NCI-H2196 (cell line): ENCODE data around the gene NFAM1.

ENCODE experiments used
- DNase-seq: peaks from one replicate; lab custom pipeline; 2025; ENCODE audit not compliant: unreplicated experiment; lab: John Stamatoyannopoulos, UW

Gene NFAM1

DNA sequence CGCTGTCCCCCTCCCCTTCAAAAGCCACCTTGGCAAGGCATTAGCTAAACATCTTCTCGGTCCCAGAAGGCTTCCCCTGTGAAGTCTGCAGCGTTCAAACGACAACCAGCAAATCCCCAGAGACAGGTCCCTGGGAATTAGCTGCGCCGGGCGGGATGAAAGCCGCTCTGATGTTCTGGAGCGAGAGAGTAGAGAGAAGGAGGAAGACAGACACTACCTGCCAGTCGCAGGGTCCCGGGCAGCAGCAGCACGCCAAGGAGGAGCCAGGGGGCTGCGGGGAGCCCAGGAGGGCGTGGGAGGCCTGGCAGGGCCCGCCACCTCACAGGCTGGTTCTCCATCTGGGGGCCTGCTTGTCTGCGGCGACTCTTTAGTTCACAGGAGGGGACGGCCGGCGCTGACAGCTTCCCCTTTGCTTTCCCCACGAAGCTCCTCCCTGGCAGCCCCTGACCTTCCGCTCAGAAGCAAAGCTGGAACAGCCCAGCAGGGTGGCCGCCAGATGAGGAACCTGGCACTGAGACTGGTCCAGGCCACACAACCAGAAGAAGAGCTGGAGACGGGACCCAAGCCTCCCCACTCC lies at the start of gene NFAM1:
NFAM1 (minus strand) TSS at position 384 of the 577 bp plus-strand sequence; CDS start at position 338, 46 bp downstream.
- DNase-seq = no peak

DNA sequence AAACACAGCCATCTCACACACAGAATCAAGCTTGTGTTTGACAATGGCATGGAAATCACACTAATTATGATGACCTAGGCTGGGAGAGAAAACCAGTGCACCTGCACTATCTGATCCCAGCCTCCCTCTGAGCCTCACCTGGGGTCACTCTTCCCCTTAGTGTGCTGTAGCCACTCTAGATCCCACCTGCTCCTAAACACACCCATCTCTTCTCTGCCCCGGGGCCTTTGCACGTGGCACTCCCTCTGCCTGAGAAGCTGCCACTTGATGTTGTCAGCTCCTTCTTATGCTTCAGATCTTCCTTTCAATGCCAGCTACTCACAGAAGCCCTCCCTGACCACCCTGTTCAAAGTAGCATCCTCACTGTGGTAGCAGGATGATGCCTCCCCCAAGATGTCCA lies 42.9 kb upstream of the NFAM1 start:
- no peak for DNase-seq

- DNase-seq = peak; percentile 71
Measured at GRCh38 chr22:42473484-42474193, 41.4 kb upstream of the NFAM1 start.

GRCh38 chr22:42472671-42473070 lies 40.5 kb upstream of the NFAM1 start:
- DNase-seq = no peak

- DNase-seq = no peak
Measured at GRCh38 chr22:42471441-42471840, 39.2 kb upstream of the NFAM1 start.

DNA sequence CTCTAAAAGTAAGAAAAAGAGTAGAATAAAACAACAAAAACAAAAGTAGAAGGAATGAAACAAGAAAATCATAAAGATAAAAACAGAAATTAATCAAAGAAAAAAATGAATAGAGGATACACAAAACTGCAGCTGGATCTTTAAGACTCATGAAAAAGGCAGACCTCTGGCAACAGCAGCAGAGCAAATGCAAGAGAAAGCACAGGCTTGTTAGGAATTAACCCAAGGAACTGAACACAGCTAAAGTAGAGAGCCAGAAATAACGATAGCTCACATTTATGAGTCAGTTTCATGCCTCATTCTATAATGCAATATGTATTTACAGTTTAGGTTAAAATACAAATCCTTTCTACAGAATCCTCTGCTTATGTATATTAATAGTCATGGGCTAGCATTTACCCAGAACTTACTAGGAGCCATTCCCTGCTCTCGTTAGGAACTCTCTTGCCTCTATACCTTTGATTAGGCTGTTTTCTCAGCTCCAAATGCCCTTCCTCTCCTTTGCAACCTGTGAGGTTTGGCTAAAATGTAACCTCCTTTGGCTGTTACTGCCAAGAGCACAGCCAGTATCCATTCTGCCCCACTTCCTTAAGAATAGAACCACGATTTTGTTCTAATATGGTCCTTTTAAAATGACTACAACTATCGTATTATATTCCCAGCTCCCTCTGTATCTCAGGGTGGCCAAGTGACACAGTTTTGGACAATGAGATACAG lies 38.3 kb upstream of the NFAM1 start:
- DNase-seq = no peak

- DNase-seq = no peak
Measured at GRCh38 chr22:42468841-42469240, 36.6 kb upstream of the NFAM1 start.

DNA sequence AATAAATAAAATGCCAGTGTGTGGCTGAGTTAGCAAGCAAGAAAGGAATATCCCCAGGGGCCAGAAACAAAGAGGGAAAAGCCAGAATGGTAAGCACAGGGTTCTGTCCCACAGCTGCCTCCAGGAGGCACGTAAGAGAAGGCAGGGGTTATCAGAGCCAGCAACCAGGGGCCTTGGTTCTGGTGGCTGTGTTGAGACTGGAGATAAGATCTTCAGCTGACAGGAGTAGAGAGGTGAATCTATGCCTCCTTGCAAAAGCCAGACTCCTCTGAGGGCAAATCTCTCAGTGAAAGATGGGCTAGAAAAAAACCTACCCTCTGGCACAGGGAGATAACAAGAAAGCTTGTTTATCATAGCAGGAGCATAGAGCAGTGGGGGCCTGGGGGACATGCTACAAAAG lies 29.8 kb upstream of the NFAM1 start:
- no peak for DNase-seq

GRCh38 chr22:42461511-42461910 lies 29.3 kb upstream of the NFAM1 start:
- peak; percentile 86 for DNase-seq

DNA sequence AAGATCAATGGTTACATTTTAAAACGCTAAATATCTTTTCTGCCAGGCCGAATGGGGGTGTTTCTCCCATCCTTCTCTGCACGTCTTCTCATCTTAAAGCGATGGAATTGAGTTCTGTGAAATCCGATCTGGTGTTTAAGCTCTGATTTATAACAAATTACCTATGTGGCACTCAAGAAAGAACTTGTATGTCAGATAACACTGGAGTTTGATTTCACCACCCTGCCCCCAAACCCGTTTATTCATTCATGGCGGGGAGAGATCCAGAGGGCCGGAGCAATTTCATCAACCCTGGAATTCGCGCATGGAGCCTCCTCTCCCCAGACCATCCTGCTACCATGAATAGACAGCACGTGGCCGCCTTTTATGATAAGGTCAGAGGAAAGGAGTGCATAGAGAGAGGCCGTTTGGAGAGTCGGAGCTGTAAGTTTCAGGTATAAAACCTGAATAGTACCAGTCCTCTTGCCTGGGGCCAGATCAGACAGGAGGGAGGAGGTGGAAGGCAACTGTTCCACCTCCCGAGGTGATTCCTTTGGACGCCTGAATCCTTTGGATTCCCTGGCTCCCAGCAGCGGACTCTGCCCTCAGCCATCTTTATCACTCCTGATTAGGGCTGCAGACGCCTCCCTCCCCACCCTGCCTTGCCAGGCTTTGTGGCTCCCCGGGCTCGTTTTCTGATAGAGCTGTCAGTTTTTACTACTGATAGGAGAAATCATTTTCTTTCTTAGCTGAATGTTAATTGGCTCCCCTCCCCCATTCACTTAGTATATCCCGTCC lies 27.3 kb upstream of the NFAM1 start:
- DNase-seq = no peak

DNA sequence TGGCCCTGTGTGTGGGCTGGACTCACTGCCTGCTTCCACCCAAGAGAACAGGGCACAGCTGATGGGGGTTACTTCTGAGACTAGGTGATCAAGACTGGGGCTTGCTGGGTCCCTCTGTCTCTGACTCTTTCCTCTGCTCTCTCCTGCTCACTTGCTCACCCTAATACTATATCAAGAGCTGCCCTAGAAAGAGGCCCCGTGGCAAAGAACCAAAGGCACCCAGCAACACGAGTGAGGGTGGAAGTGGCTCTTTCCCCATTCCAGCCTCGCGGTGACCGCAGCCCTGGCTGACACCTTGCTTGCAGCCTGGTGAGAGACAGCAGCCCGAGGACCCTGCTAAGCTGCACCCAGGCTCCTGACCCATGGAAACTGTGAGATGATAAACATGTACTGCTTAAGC lies 20.7 kb upstream of the NFAM1 start:
- DNase-seq = no peak

DNA sequence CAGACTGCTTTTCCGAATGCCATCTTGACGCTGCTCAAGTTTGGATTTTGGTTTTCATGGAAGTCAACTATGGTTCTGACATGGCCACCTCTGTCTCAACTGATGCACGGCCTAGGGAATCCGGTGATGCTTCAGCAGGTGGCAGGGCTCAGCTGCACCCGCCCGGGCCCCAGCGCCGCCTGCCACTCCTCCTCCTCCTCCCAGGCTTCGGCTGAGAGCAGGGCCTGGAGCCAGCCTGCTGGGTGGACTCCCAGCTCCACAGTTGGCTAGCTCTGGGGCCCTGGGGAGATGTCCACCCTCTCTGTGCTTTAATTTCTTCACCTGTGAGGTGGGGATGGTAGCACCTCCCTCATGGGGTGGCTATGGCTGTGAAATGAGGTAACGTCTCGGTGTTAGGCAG lies 20.3 kb upstream of the NFAM1 start:
- no peak for DNase-seq

- DNase-seq = no peak
Measured at GRCh38 chr22:42451499-42452145, 19.4 kb upstream of the NFAM1 start.

DNA sequence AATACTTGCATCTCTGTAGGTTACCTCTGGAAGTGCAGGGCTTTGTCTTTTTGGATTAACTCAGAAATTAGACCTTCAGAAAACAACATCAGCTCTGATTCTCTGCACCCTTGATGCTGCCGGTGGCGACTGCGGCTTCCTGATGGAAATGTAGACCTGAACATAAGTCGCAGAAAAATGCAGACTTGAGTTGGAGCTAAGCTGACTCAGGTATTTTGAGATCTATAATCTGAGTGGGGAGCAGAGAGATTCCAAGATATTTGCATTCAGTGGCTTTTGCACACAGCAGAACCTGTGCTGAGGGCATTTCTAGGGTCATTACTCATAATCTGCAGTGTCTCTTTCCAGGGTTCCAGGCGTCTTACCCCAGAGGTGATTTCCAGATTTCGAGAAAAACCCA lies 18.7 kb upstream of the NFAM1 start:
- no peak for DNase-seq

- no peak for DNase-seq
Measured at GRCh38 chr22:42446151-42446550, 13.9 kb upstream of the NFAM1 start.

DNA sequence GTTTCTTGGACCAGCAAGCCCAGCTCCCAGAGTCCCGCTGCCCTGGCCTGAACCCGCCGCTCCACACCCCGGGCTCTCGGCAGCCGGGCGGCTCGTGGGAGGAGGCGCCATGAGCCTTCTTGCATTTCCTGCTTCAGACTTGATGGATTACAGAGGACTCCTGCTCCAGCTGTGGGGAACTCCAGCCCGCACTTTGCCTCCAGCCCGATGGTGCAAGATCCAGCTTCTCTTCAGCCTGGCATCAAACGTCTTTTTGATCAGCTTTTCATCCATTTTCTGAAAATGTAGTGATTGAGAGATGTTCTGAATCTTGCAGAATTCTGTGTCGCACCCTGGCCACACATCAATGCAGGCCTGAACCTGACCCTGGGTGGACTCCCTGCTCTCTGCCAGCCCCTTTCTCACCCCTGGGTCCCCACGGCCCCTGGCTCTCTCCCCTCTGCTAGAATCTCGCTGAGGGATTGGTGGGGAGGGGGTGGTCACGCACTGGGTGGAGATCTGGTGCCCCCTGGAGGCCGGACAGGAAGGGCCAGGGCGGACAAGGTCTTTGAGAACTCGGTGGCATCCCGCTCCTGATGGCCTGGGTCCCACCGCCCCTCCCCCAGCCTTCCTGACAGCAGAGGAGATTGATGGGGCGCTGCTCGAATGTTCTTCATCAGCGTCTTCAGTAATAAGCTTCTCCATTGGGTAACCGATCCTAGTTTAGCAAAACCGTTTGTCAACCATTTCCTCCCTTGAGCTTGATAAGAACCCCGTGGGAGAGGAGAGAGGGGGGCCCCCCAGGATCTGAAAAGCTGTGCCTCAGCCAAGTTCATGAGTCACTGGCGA lies 12.1 kb upstream of the NFAM1 start:
- peak; percentile 81 for DNase-seq

DNA sequence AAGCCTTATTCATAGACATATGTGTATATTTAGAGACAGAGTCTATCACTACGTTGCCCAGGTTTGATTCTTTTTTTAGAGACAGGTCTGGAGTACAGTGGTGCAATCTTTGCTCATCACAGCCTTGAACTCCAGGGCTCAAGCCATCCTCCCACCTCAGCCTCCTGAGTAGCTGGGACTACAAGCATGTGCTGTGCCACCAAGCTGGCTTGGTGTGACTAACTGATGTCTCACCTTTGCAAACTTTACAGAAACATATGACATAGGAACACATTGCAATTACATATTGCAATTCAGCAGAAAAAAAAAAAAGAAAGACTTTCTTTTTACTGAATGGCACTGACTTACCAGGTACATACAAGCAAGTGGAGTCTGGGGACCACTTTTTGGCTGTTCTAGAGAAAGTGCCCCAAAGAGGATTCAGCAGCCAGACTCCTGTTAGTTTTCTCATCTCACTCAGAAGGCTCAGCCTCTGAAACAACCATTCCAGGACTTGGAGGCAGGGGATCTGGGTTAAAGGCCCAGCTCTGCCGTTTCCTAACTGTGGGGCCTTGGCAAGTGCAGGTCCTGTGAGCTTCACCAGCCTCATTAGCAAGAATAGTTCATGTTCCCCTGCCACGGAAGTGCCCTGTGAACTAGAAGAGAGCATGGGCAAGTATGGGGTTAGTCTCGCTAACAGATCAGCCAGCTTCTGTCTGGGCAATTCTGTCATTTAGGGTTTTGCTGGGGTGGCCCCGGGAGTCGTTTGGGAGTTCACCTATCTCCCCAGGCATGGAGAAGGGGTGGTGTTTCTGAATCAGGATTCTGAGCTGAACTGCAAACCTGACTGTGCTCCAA lies 11.3 kb upstream of the NFAM1 start:
- peak; percentile 39 for DNase-seq

DNA sequence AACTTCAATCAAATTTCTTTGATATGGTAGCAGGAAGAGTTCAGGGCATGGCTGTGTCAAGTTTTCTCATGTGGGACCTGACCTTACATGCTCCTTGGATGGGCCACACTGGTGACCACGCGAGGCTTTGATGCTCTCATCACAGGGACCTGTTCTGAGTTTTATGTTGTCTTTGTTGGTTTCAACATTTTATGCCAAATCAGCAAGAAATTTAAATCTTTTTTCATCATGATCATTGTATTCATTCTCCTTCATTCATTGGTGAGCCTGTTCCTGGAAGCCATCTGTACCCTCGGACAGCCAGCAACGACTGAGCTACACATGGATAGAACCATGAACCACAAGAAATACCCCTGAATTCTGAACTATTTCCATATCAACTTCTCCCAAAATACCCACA lies 10.5 kb upstream of the NFAM1 start:
- no peak for DNase-seq

DNA sequence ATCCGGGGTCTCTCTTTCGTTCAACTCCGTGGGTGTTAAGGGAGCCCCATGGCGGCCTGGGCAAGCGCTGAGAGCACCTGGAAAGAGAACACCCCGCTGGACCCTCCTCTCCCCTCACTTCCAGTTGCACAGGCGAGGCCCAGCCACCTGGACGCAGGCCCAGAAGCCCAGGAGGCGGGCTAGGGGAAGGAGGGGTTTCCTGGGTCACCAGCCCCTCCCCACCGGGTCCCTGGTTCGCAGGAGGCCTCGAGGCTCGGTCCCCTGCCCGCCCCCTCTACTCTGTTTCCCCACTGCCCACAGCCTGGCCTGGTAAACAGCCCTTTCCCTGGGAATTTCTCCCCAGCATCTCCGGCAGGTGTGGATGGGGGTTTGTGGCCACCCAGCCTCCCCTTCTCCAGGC lies 8.5 kb upstream of the NFAM1 start:
- DNase-seq = no peak
